ENCODE results near the gene COL21A1. TPM values are rescaled to one million over a fixed set of nuclear protein-coding genes. Genes with fewer than 3 reads are reported as not detected.

Gene COL21A1
- total RNA-seq, 1 experiment from 2014 or later, result not detected

GRCh38 chr6:56143796-56144195 is 103.6 kb downstream of the COL21A1 start:
- DNase-seq (ENCODE audit: extremely low read depth, low read depth), result no peak

- no peak for DNase-seq (ENCODE audit: extremely low read depth, low read depth)
These were observed 107.3 kb downstream of the COL21A1 start for GRCh38 chr6:56140090-56140489.

- no peak for DNase-seq (ENCODE audit: extremely low read depth, low read depth)
These were observed 131.7 kb downstream of the COL21A1 start for GRCh38 chr6:56115715-56116114.

GRCh38 chr6:56109149-56109548 is 138.2 kb downstream of the COL21A1 start:
- no peak for DNase-seq (ENCODE audit: extremely low read depth, low read depth)

GRCh38 chr6:56106231-56106630 is 141.1 kb downstream of the COL21A1 start:
- DNase-seq (ENCODE audit: extremely low read depth, low read depth), result no peak

- DNase-seq (ENCODE audit: extremely low read depth, low read depth), result no peak
These were observed 142.8 kb downstream of the COL21A1 start for GRCh38 chr6:56104591-56104990.

GRCh38 chr6:56102216-56102615 is 145.2 kb downstream of the COL21A1 start:
- no peak for DNase-seq (ENCODE audit: extremely low read depth, low read depth)

- DNase-seq (ENCODE audit: extremely low read depth, low read depth), result peak; percentile 47
These were observed 146.2 kb downstream of the COL21A1 start for GRCh38 chr6:56101141-56101553.

- no peak for DNase-seq (ENCODE audit: extremely low read depth, low read depth)
These were observed 150.3 kb downstream of the COL21A1 start for GRCh38 chr6:56096946-56097621.

- no peak for DNase-seq (ENCODE audit: extremely low read depth, low read depth)
These were observed 150.8 kb downstream of the COL21A1 start for GRCh38 chr6:56096541-56096940.

GRCh38 chr6:56093776-56094175 is 153.6 kb downstream of the COL21A1 start:
- no peak for DNase-seq (ENCODE audit: extremely low read depth, low read depth)

GRCh38 chr6:56091159-56091869 is 156.1 kb downstream of the COL21A1 start:
- no peak for DNase-seq (ENCODE audit: extremely low read depth, low read depth)

- no peak for DNase-seq (ENCODE audit: extremely low read depth, low read depth)
These were observed 158.7 kb downstream of the COL21A1 start for GRCh38 chr6:56088641-56089040.

- no peak for DNase-seq (ENCODE audit: extremely low read depth, low read depth)
These were observed 160.0 kb downstream of the COL21A1 start for GRCh38 chr6:56087421-56087820.

- DNase-seq (ENCODE audit: extremely low read depth, low read depth), result no peak
These were observed 167.4 kb downstream of the COL21A1 start for GRCh38 chr6:56079751-56080540.

GRCh38 chr6:56076033-56076432 is 171.3 kb downstream of the COL21A1 start:
- no peak for DNase-seq (ENCODE audit: extremely low read depth, low read depth)

- no peak for DNase-seq (ENCODE audit: extremely low read depth, low read depth)
These were observed 173.6 kb downstream of the COL21A1 start for GRCh38 chr6:56073761-56074160.

- no peak for DNase-seq (ENCODE audit: extremely low read depth, low read depth)
These were observed 174.1 kb downstream of the COL21A1 start for GRCh38 chr6:56073315-56073714.

- no peak for DNase-seq (ENCODE audit: extremely low read depth, low read depth)
These were observed 174.5 kb downstream of the COL21A1 start for GRCh38 chr6:56072856-56073255.

GRCh38 chr6:56065408-56065807 is 182.0 kb downstream of the COL21A1 start:
- DNase-seq (ENCODE audit: extremely low read depth, low read depth), result no peak

- DNase-seq (ENCODE audit: extremely low read depth, low read depth), result no peak
These were observed 184.5 kb downstream of the COL21A1 start for GRCh38 chr6:56062836-56063235.

GRCh38 chr6:56058636-56059035 is 188.7 kb downstream of the COL21A1 start:
- DNase-seq (ENCODE audit: extremely low read depth, low read depth), result no peak
